CD14-positive monocyte (primary cell): ENCODE results near the gene KDM4C. TPM values are rescaled to one million over a fixed set of nuclear protein-coding genes. Genes with fewer than 3 reads are reported as not detected.

Source experiments
- DNase-seq, 3 donors: peaks; one replicate each; pipeline ENCODE4 v3.0.0-alpha.2; 2011 to 2022
- H2AFZ ChIP-seq: 2 replicates; pipeline ENCODE4 v1.6.0; 2012; ENCODE audit warnings: mild to moderate bottlenecking, low read depth, low read length, inconsistent platforms; ENCODE audit not compliant: insufficient read depth, poor library complexity, severe bottlenecking
- H3K27ac ChIP-seq, 2 donors: 1 replicate in 1 of 2; 2 replicates in 1 of 2; pipeline ENCODE4 v1.5.1; 2012 to 2013; ENCODE audit warnings: low read length in 2 of 2, control low read depth in 1 of 2, inconsistent platforms in 1 of 2, low read depth in 1 of 2, mild to moderate bottlenecking in 1 of 2
- H3K27me3 ChIP-seq, 2 donors: one replicate each; pipeline versions ENCODE4 v1.6.0 to v1.6.1; 2011 to 2013; ENCODE audit warnings: low read length in 2 of 2; ENCODE audit not compliant: control insufficient read depth in 2 of 2, insufficient read depth in 2 of 2
- H3K36me3 ChIP-seq, 2 donors: replicated peaks in 1 of 2; 1 replicate in 1 of 2; 2 replicates in 1 of 2; pipeline versions ENCODE4 v1.5.1 to v1.6.1; 2012 to 2013; ENCODE audit warnings: low read length in 2 of 2, control low read depth in 1 of 2, inconsistent platforms in 1 of 2, mild to moderate bottlenecking in 1 of 2; ENCODE audit not compliant: insufficient read depth in 2 of 2, control insufficient read depth in 1 of 2
- H3K4me1 ChIP-seq, 2 donors: 1 replicate in 1 of 2; 2 replicates in 1 of 2; pipeline versions ENCODE4 v1.5.1 to v1.6.1; 2012 to 2013; ENCODE audit warnings: low read length in 2 of 2, control low read depth in 1 of 2, inconsistent platforms in 1 of 2, mild to moderate bottlenecking in 1 of 2, moderate library complexity in 1 of 2; ENCODE audit not compliant: insufficient read depth in 2 of 2, control insufficient read depth in 1 of 2
- H3K4me2 ChIP-seq: replicated peaks from 2 replicates; pipeline ENCODE3; 2012; ENCODE audit warnings: low read length, moderate library complexity, mild to moderate bottlenecking; ENCODE audit not compliant: poor library complexity, severe bottlenecking; ENCODE audit errors: extremely low read depth
- H3K4me3 ChIP-seq, 3 experiments: fragments of 200-600 bp in 1 of 3; sonication (generic) in 1 of 3; replicated peaks in 1 of 3; 1 replicate in 2 of 3; 2 replicates in 1 of 3; pipeline ENCODE4 v1.5.1; 2011 to 2013; ENCODE audit warnings: low read length in 3 of 3, mild to moderate bottlenecking in 3 of 3, control low read depth in 2 of 3, low read depth in 2 of 3, inconsistent platforms in 1 of 3, moderate library complexity in 1 of 3
- H3K79me2 ChIP-seq: 2 replicates; pipeline ENCODE4 v1.6.0; 2012; ENCODE audit warnings: mild to moderate bottlenecking, control low read depth, inconsistent platforms, low read length, moderate library complexity; ENCODE audit not compliant: insufficient read depth
- H3K9ac ChIP-seq: 2 replicates; pipeline ENCODE4 v1.6.0; 2017; ENCODE audit warnings: low read length, mild to moderate bottlenecking; ENCODE audit not compliant: insufficient read depth, poor library complexity, severe bottlenecking
- H3K9me3 ChIP-seq, 2 donors: replicated peaks in 1 of 2; 1 replicate in 1 of 2; 2 replicates in 1 of 2; pipeline versions ENCODE4 v1.5.1 to v1.6.1; 2012 to 2013; ENCODE audit warnings: low read length in 2 of 2, control low read depth in 1 of 2; ENCODE audit not compliant: control insufficient read depth in 1 of 2, insufficient read depth in 1 of 2
- H4K20me1 ChIP-seq: 2 replicates; pipeline ENCODE4 v1.6.0; 2012; ENCODE audit warnings: mild to moderate bottlenecking, low read length, control low read depth, moderate library complexity; ENCODE audit not compliant: insufficient read depth
- H3K27ac Mint-ChIP-seq, 7 donors: one replicate each; pipeline ENCODE4 v1.8.0; 2020; ENCODE audit warnings: mild to moderate bottlenecking in 7 of 7, mixed read lengths in 7 of 7, moderate library complexity in 6 of 7, inconsistent platforms in 2 of 7
- H3K27me3 Mint-ChIP-seq, 3 donors: one replicate each; pipeline ENCODE4 v1.8.0; 2021 to 2022; ENCODE audit warnings: low read depth in 3 of 3, mild to moderate bottlenecking in 3 of 3, mixed read lengths in 3 of 3, moderate library complexity in 3 of 3, inconsistent platforms in 1 of 3
- H3K36me3 Mint-ChIP-seq, 2 donors: one replicate each; pipeline ENCODE4 v1.8.0; 2020; ENCODE audit warnings: mixed read lengths in 2 of 2, inconsistent platforms in 1 of 2, mild to moderate bottlenecking in 1 of 2
- H3K4me1 Mint-ChIP-seq: one replicate; pipeline ENCODE4 v1.8.0; 2020; ENCODE audit warnings: mild to moderate bottlenecking, mixed read lengths
- H3K4me3 Mint-ChIP-seq, 2 donors: one replicate each; pipeline ENCODE4 v1.8.0; 2020; ENCODE audit warnings: mild to moderate bottlenecking in 2 of 2, mixed read lengths in 2 of 2, moderate library complexity in 1 of 2
- H3K9me3 Mint-ChIP-seq, 7 donors: one replicate each; pipeline ENCODE4 v1.8.0; 2020 to 2022; ENCODE audit warnings: mixed read lengths in 7 of 7, mild to moderate bottlenecking in 6 of 7, moderate library complexity in 6 of 7, inconsistent platforms in 2 of 7
- CTCF ChIP-seq: fragments of 200-600 bp; IDR thresholded peaks from one replicate; pipeline ENCODE4 v1.8.0; 2022; ENCODE audit warnings: antibody characterized with exemption, mild to moderate bottlenecking
- WGBS: methylation state at CpG from one replicate; pipeline ENCODE4 v1.1.5; 2013; ENCODE audit warnings: missing lambda C conversion rate; ENCODE audit not compliant: insufficient coverage; 5-methylcytosine and 5-hydroxymethylcytosine counted together
- intact Hi-C, 2 donors: fragments of 100-400 bp; cut with micrococcal nuclease; formaldehyde crosslinking; loops; one replicate each; pipeline versions ENCODE4 v1.15.0 to v1.15.1; 2023
- polyA plus RNA-seq, 3 donors: library from polyadenylated mRNA; depleted of rRNA in 1 of 3; unstranded in 2 of 3; stranded (reverse) in 1 of 3; fragments of 300-500 nt in 2 of 3; fragments of >200 nt in 1 of 3; fragmentation: Illumina TruSeq in 2 of 3; gene quantifications; 1 replicate in 2 of 3; 2 replicates in 1 of 3; pipeline ENCODE4 v1.2.3, GENCODE V29; 2012 to 2021

KDM4C gene
- polyA plus RNA-seq, 3 donors: 15.2 to 36.2 (median 17.1) TPM

GRCh38 chr9:6759185-6759977 is 1.6 kb downstream of the KDM4C start:
- H4K20me1 ChIP-seq: peaks cover 50% of the 10 kb centered on the region
- peak overlapping the region; percentile 97 for H3K9ac ChIP-seq
- Mint-ChIP-seq H3K27me3 (peaks cover 0 to 2% (median 0%) of the 10 kb centered on the region in 3 donors), H3K27ac (peak overlapping the region; percentile 80 to 100 (median 95)), H3K9me3 (peaks cover 0 to 8% (median 5%) of the 10 kb centered on the region in 7 donors), H3K4me1 (peaks cover 43% of the 10 kb centered on the region), H3K36me3 (peaks cover 6 to 11% of the 10 kb centered on the region in 2 donors), H3K4me3 (peak overlapping the region; percentile 95 to 97)
- peak overlapping the region in 1 of 2 donors; percentile 100 for H3K27ac ChIP-seq
- 54% methylated on average over 8 of the region's 27 CpGs for WGBS
- peaks cover 0 to 4% of the 10 kb centered on the region in 2 donors for H3K9me3 ChIP-seq
- peak overlapping the region; percentile 91 for H3K4me2 ChIP-seq
- peak overlapping the region; percentile 82 for H2AFZ ChIP-seq
- H3K27me3 ChIP-seq: no peaks in the 10 kb centered on the region
- H3K79me2 ChIP-seq: peaks cover 63% of the 10 kb centered on the region
- TF ChIP-seq CTCF: no peak
- no peaks in the 10 kb centered on the region for H3K36me3 ChIP-seq
- H3K4me1 ChIP-seq: peaks cover 22 to 24% of the 10 kb centered on the region in 2 donors
- intact Hi-C loops: loop anchor here in 1 of 2 donors (5.0 to 10.0 kb wide), 3 partner anchors 77 to 345 kb away; partner anchors contain the start of gene UHRF2
- H3K4me3 ChIP-seq: peak overlapping the region; percentile 71 to 92 (median 85)
- peak; percentile 65 to 81 (median 79) for DNase-seq

DNA sequence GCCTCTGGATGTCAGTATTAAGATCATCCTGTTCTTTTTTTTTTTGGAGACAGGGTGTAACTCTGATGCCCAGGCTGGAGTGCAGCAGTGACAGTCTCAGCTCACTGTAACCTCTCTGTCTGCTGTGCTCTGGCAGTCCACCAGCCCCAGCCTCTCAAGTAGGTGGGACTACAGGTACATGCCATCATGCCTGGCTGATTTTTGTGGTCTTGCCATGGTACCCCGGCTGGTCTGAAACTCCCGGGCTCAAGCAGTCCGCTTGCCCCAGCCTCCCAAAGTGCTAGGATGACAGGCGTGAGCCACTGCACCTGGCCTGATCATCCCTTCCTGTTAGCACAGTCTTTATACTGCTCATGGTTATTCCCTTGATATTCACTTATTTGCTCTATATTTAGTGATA is 3.5 kb downstream of the KDM4C start:
- peaks cover 82% of the 10 kb centered on the region for H3K79me2 ChIP-seq
- TF ChIP-seq CTCF: no peak
- H3K4me1 ChIP-seq: peaks cover 21 to 23% of the 10 kb centered on the region in 2 donors
- H3K27me3 Mint-ChIP-seq: peaks cover 0 to 2% (median 0%) of the 10 kb centered on the region in 3 donors
- H3K27ac ChIP-seq: no peak overlapping the region
- H3K4me2 ChIP-seq: no peak overlapping the region
- no peak overlapping the region for H3K9ac ChIP-seq
- no peak overlapping the region for H2AFZ ChIP-seq
- no peak overlapping the region for H3K4me3 ChIP-seq
- no peaks in the 10 kb centered on the region for H3K27me3 ChIP-seq
- no peaks in the 10 kb centered on the region for H3K36me3 ChIP-seq
- peaks cover 54% of the 10 kb centered on the region for H3K4me1 Mint-ChIP-seq
- peaks cover 6 to 11% of the 10 kb centered on the region in 2 donors for H3K36me3 Mint-ChIP-seq
- no peak for DNase-seq
- H3K9me3 ChIP-seq: peaks cover 0 to 4% of the 10 kb centered on the region in 2 donors
- no peak overlapping the region for H3K4me3 Mint-ChIP-seq
- peak overlapping the region in 1 of 7 donors; percentile 25 for H3K27ac Mint-ChIP-seq
- intact Hi-C loops: no loop called here
- peaks cover 0 to 8% (median 5%) of the 10 kb centered on the region in 7 donors for H3K9me3 Mint-ChIP-seq
- 86% methylated on average over 4 of the region's 4 CpGs for WGBS
- peaks cover 70% of the 10 kb centered on the region for H4K20me1 ChIP-seq
